ENCODE data around the gene CHMP1A. TPM values are rescaled to one million over a fixed set of nuclear protein-coding genes. Genes with fewer than 3 reads are reported as not detected.
A peak's percentile ranks its signal among the peaks of the same experiment; 100 is the strongest.

The CHMP1A gene
- total and polyA plus RNA-seq, 2 donors, result 40.8 to 70.8 TPM

- Histone ChIP-seq H3K9me3 (ENCODE audit: control insufficient read depth in 2 of 2, insufficient read depth in 1 of 2, low read length in 1 of 2) (no peaks in the 10 kb centered on the region), H3K27me3 (ENCODE audit: control insufficient read depth in 2 of 2, insufficient read depth in 1 of 2, low read length in 1 of 2) (peaks cover 0 to 10% of the 10 kb centered on the region in 2 donors), H3K4me3 (ENCODE audit: low read length in 2 of 2) (no peak overlapping the region), H3K4me1 (ENCODE audit: control insufficient read depth in 2 of 2, insufficient read depth in 2 of 2, low read length in 2 of 2) (peaks cover 36 to 74% of the 10 kb centered on the region in 2 donors), H3K36me3 (ENCODE audit: control insufficient read depth in 2 of 2, insufficient read depth in 2 of 2, low read length in 1 of 2) (no peaks in the 10 kb centered on the region), H3K27ac (ENCODE audit: low read depth in 1 of 2, low read length in 1 of 2) (peak overlapping the region in 1 of 2 donors; percentile 99)
- no peak for DNase-seq (ENCODE audit: low read depth in 6 of 9, low spot score in 9 of 9)
- 88% methylated on average over 34 of the region's 34 CpGs for WGBS
Measured at GRCh38 chr16:89605186-89605970, 52.1 kb downstream of the CHMP1A start.

GRCh38 chr16:89604764-89605163, 52.7 kb downstream of the CHMP1A start:
- H3K27ac ChIP-seq (ENCODE audit: low read depth in 1 of 2, low read length in 1 of 2), result peak overlapping the region in 1 of 2 donors; percentile 99
- DNase-seq (ENCODE audit: low read depth in 6 of 9, low spot score in 9 of 9), result no peak
- no peaks in the 10 kb centered on the region for H3K9me3 ChIP-seq (ENCODE audit: control insufficient read depth in 2 of 2, insufficient read depth in 1 of 2, low read length in 1 of 2)
- 91% methylated on average over 16 of the region's 16 CpGs for WGBS
- H3K4me1 ChIP-seq (ENCODE audit: control insufficient read depth in 2 of 2, insufficient read depth in 2 of 2, low read length in 2 of 2), result peaks cover 36 to 79% of the 10 kb centered on the region in 2 donors
- H3K4me3 ChIP-seq (ENCODE audit: low read length in 2 of 2), result no peak overlapping the region
- peaks cover 0 to 10% of the 10 kb centered on the region in 2 donors for H3K27me3 ChIP-seq (ENCODE audit: control insufficient read depth in 2 of 2, insufficient read depth in 1 of 2, low read length in 1 of 2)
- H3K36me3 ChIP-seq (ENCODE audit: control insufficient read depth in 2 of 2, insufficient read depth in 2 of 2, low read length in 1 of 2), result no peaks in the 10 kb centered on the region

DNA sequence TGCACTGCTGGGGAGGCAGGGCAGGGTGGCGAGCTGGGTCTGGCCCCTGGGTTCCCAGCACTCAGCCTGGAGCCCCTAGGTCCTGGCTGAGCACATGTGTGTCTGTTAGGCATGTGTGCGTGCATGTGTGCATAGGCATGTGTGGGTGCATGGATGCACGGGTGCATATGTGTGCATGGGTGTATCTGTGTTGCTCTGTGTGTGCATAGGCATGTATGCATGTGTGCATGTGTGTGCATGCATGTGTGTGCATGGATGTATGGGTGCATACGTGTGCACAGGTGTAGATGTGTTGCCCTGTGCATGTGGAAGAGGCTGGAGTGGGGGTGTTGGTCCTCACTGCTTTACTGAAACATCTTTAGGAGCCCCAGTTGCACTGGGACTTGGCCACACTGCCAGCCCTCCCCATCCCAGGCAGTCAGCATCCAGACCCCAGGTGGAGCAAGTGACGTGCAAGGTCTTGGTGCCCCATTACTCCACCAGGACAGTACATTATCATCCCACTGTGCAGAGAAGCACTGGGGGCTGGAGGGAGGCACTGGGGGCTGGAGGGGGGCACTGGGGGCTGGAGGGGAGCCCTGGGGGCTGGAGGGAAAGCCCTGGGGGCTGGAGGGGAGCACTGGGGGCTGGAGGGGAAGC, 54.4 kb downstream of the CHMP1A start:
- H3K27ac ChIP-seq (ENCODE audit: low read depth in 1 of 2, low read length in 1 of 2), result peak overlapping the region; percentile 60 to 77
- H3K4me1 ChIP-seq (ENCODE audit: control insufficient read depth in 2 of 2, insufficient read depth in 2 of 2, low read length in 2 of 2), result peaks cover 28 to 70% of the 10 kb centered on the region in 2 donors
- peaks cover 0 to 10% of the 10 kb centered on the region in 2 donors for H3K27me3 ChIP-seq (ENCODE audit: control insufficient read depth in 2 of 2, insufficient read depth in 1 of 2, low read length in 1 of 2)
- no peaks in the 10 kb centered on the region for H3K36me3 ChIP-seq (ENCODE audit: control insufficient read depth in 2 of 2, insufficient read depth in 2 of 2, low read length in 1 of 2)
- no peak for DNase-seq (ENCODE audit: low read depth in 6 of 9, low spot score in 9 of 9)
- H3K4me3 ChIP-seq (ENCODE audit: low read length in 2 of 2), result no peak overlapping the region
- no peaks in the 10 kb centered on the region for H3K9me3 ChIP-seq (ENCODE audit: control insufficient read depth in 2 of 2, insufficient read depth in 1 of 2, low read length in 1 of 2)
- WGBS, result 83% methylated on average over 5 of the region's 5 CpGs

- WGBS, result 6% methylated on average over 22 of the region's 22 CpGs
- Histone ChIP-seq H3K27ac (ENCODE audit: low read depth in 1 of 2, low read length in 1 of 2) (peak overlapping the region; percentile 60 to 77), H3K27me3 (ENCODE audit: control insufficient read depth in 2 of 2, insufficient read depth in 1 of 2, low read length in 1 of 2) (peaks cover 0 to 10% of the 10 kb centered on the region in 2 donors), H3K9me3 (ENCODE audit: control insufficient read depth in 2 of 2, insufficient read depth in 1 of 2, low read length in 1 of 2) (no peaks in the 10 kb centered on the region), H3K36me3 (ENCODE audit: control insufficient read depth in 2 of 2, insufficient read depth in 2 of 2, low read length in 1 of 2) (no peaks in the 10 kb centered on the region), H3K4me1 (ENCODE audit: control insufficient read depth in 2 of 2, insufficient read depth in 2 of 2, low read length in 2 of 2) (peaks cover 23 to 64% of the 10 kb centered on the region in 2 donors), H3K4me3 (ENCODE audit: low read length in 2 of 2) (no peak overlapping the region)
- DNase-seq (ENCODE audit: low read depth in 6 of 9, low spot score in 9 of 9), result peak in 2 of 9 donors; percentile 36 to 69
Measured at GRCh38 chr16:89602273-89602951, 55.1 kb downstream of the CHMP1A start.

GRCh38 chr16:89601906-89602272, 55.6 kb downstream of the CHMP1A start:
- 80% methylated on average over 22 of the region's 22 CpGs for WGBS
- Histone ChIP-seq H3K36me3 (ENCODE audit: control insufficient read depth in 2 of 2, insufficient read depth in 2 of 2, low read length in 1 of 2) (no peaks in the 10 kb centered on the region), H3K4me1 (ENCODE audit: control insufficient read depth in 2 of 2, insufficient read depth in 2 of 2, low read length in 2 of 2) (peaks cover 19 to 64% of the 10 kb centered on the region in 2 donors), H3K27me3 (ENCODE audit: control insufficient read depth in 2 of 2, insufficient read depth in 1 of 2, low read length in 1 of 2) (peaks cover 0 to 10% of the 10 kb centered on the region in 2 donors), H3K27ac (ENCODE audit: low read depth in 1 of 2, low read length in 1 of 2) (peak overlapping the region in 1 of 2 donors; percentile 60), H3K9me3 (ENCODE audit: control insufficient read depth in 2 of 2, insufficient read depth in 1 of 2, low read length in 1 of 2) (no peaks in the 10 kb centered on the region), H3K4me3 (ENCODE audit: low read length in 2 of 2) (no peak overlapping the region)
- DNase-seq (ENCODE audit: low read depth in 6 of 9, low spot score in 9 of 9), result no peak

GRCh38 chr16:89600956-89601355, 56.6 kb downstream of the CHMP1A start:
- no peak overlapping the region for H3K27ac ChIP-seq (ENCODE audit: low read depth in 1 of 2, low read length in 1 of 2)
- no peaks in the 10 kb centered on the region for H3K36me3 ChIP-seq (ENCODE audit: control insufficient read depth in 2 of 2, insufficient read depth in 2 of 2, low read length in 1 of 2)
- no peaks in the 10 kb centered on the region for H3K9me3 ChIP-seq (ENCODE audit: control insufficient read depth in 2 of 2, insufficient read depth in 1 of 2, low read length in 1 of 2)
- no peak for DNase-seq (ENCODE audit: low read depth in 6 of 9, low spot score in 9 of 9)
- H3K4me1 ChIP-seq (ENCODE audit: control insufficient read depth in 2 of 2, insufficient read depth in 2 of 2, low read length in 2 of 2), result peaks cover 19 to 64% of the 10 kb centered on the region in 2 donors
- 93% methylated on average over 8 of the region's 8 CpGs for WGBS
- H3K27me3 ChIP-seq (ENCODE audit: control insufficient read depth in 2 of 2, insufficient read depth in 1 of 2, low read length in 1 of 2), result peaks cover 0 to 10% of the 10 kb centered on the region in 2 donors
- no peak overlapping the region for H3K4me3 ChIP-seq (ENCODE audit: low read length in 2 of 2)

DNA sequence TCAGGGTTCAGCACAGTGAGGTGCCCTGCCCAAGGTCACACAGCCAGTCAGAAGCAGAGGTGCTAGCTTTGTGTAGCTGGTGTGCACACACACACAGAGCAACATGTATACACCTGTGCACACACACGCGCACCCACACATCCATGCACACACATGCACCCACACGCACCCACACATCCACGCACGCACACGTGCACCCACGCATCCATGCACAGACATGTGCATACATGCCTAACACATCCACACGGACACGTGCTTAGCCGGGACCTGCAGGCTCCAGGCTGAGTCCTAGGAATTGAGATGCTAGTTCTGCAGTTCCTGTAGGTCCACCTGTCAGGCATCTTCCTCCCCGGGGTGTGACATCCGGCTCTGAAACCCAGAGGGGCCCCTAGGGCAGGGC, 57.1 kb downstream of the CHMP1A start:
- no peak for DNase-seq (ENCODE audit: low read depth in 6 of 9, low spot score in 9 of 9)
- Histone ChIP-seq H3K9me3 (ENCODE audit: control insufficient read depth in 2 of 2, insufficient read depth in 1 of 2, low read length in 1 of 2) (no peaks in the 10 kb centered on the region), H3K27ac (ENCODE audit: low read depth in 1 of 2, low read length in 1 of 2) (no peak overlapping the region), H3K4me3 (ENCODE audit: low read length in 2 of 2) (no peak overlapping the region), H3K36me3 (ENCODE audit: control insufficient read depth in 2 of 2, insufficient read depth in 2 of 2, low read length in 1 of 2) (no peaks in the 10 kb centered on the region), H3K27me3 (ENCODE audit: control insufficient read depth in 2 of 2, insufficient read depth in 1 of 2, low read length in 1 of 2) (peaks cover 0 to 10% of the 10 kb centered on the region in 2 donors), H3K4me1 (ENCODE audit: control insufficient read depth in 2 of 2, insufficient read depth in 2 of 2, low read length in 2 of 2) (peaks cover 17 to 63% of the 10 kb centered on the region in 2 donors)
- 91% methylated on average over 12 of the region's 12 CpGs for WGBS

DNA sequence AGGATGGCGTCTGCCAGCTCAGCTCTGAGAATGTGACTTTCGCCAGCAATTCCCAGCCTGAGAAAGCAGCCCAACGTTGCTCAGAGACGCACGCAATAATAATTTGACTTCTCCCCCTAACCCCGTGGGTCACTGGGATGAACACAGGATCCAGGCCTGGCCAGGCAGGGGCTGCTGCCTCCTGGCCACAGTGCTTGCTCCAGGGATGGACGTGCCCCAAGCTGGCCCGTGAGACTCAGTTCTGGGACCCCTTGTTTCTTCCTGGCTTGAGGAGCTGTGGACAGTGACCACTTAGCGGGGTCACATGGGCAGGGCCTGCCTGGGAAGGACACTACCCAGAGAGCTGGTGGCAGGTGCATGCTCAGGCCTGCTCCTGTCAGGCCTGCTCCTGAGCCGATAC, 57.6 kb downstream of the CHMP1A start:
- H3K27me3 ChIP-seq (ENCODE audit: control insufficient read depth in 2 of 2, insufficient read depth in 1 of 2, low read length in 1 of 2), result peaks cover 0 to 10% of the 10 kb centered on the region in 2 donors
- H3K36me3 ChIP-seq (ENCODE audit: control insufficient read depth in 2 of 2, insufficient read depth in 2 of 2, low read length in 1 of 2), result no peaks in the 10 kb centered on the region
- no peak overlapping the region for H3K4me3 ChIP-seq (ENCODE audit: low read length in 2 of 2)
- H3K4me1 ChIP-seq (ENCODE audit: control insufficient read depth in 2 of 2, insufficient read depth in 2 of 2, low read length in 2 of 2), result peaks cover 16 to 63% of the 10 kb centered on the region in 2 donors
- WGBS, result 93% methylated on average over 10 of the region's 10 CpGs
- DNase-seq (ENCODE audit: low read depth in 6 of 9, low spot score in 9 of 9), result no peak
- H3K9me3 ChIP-seq (ENCODE audit: control insufficient read depth in 2 of 2, insufficient read depth in 1 of 2, low read length in 1 of 2), result no peaks in the 10 kb centered on the region
- no peak overlapping the region for H3K27ac ChIP-seq (ENCODE audit: low read depth in 1 of 2, low read length in 1 of 2)

DNA sequence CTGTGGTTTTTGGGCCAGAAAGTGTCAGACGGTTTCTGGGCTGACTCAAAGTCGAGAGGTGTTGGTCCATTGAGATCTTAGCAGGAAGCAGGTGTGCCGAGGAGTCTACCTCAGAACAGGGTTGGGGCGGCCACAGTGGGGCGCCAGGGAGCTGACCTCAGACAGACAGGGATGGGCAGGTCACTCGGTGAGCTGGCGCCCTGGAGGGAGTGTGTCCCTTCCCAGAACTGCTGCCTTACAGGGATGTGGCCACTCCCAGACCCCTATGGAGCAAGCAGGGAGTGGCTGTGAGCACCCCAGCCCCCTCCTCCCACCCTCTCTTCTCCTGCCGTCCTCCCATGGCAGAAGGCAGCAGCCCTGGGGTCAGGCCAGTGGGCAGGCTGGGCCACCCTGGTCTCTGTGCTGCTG, 58.1 kb downstream of the CHMP1A start:
- Histone ChIP-seq H3K4me1 (ENCODE audit: control insufficient read depth in 2 of 2, insufficient read depth in 2 of 2, low read length in 2 of 2) (peaks cover 14 to 63% of the 10 kb centered on the region in 2 donors), H3K27me3 (ENCODE audit: control insufficient read depth in 2 of 2, insufficient read depth in 1 of 2, low read length in 1 of 2) (peaks cover 0 to 10% of the 10 kb centered on the region in 2 donors), H3K4me3 (ENCODE audit: low read length in 2 of 2) (no peak overlapping the region), H3K36me3 (ENCODE audit: control insufficient read depth in 2 of 2, insufficient read depth in 2 of 2, low read length in 1 of 2) (no peaks in the 10 kb centered on the region), H3K9me3 (ENCODE audit: control insufficient read depth in 2 of 2, insufficient read depth in 1 of 2, low read length in 1 of 2) (no peaks in the 10 kb centered on the region), H3K27ac (ENCODE audit: low read depth in 1 of 2, low read length in 1 of 2) (no peak overlapping the region)
- 32% methylated on average over 8 of the region's 8 CpGs for WGBS
- DNase-seq (ENCODE audit: low read depth in 6 of 9, low spot score in 9 of 9), result peak in 3 of 9 donors; percentile 58 to 70 (median 61)
